Measurements from ENCODE around the gene NCKAP5L.

DNA sequence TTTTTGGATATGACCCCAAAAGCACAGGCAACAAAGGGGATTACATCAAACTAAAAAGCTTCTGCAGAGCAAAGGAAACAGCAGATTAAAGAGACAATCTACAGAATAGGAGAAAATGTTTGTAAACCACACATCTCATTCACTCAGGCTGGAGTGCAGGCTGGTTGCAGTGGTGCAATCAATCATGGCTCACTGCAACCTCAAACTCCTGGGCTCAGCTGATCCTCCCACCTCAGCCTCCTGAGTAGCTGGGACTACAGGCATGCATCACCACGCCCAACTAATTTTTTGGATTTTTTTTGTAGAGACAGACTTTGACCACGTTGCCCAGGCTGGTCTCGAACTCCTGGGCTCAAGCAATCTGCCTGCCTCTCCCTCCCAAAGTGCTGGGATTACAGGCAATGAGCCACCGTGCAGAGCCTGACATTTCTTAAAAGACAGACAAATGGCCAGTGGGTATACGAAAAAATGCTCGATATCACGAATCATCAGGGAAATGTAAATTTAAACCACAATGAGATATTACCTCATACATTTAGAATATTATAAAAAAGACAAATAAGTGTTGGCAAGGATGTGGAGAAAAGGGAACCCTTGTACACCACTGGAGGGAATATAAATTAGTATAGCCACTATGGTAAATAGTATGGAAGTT is 9.8 kb downstream of the NCKAP5L start:
- TF ChIP-seq POLR2AphosphoS5 (IDR thresholded peaks at IDR 0.05; ENCODE audit: low read depth, low read length) (no peak), POLR2A (IDR thresholded peaks at IDR 0.05; ENCODE audit: low read depth, low read length) (no peak)
